Adipocyte (in vitro differentiated cells): ENCODE data around the gene TUBB.
"Not testable (repeated sequence)": the region's sequence is repeated elsewhere in the genome, so short reads cannot be mapped to it uniquely, and the experiment has no call there.

Experiments used
- DNase-seq: peaks from one replicate; pipeline ENCODE4 v3.0.0-alpha.2; 2015; ENCODE audit warnings: low read depth
- H3K27me3 ChIP-seq: replicated peaks from 2 replicates; pipeline ENCODE4 v1.7.0; 2013; ENCODE audit warnings: mild to moderate bottlenecking, low read length, moderate library complexity; ENCODE audit not compliant: control insufficient read depth, insufficient read depth
- H3K36me3 ChIP-seq: 2 replicates; pipeline ENCODE4 v1.7.0; 2013; ENCODE audit warnings: low read length, mild to moderate bottlenecking, moderate library complexity; ENCODE audit not compliant: control insufficient read depth, insufficient read depth, severe bottlenecking
- H3K4me1 ChIP-seq: 2 replicates; pipeline ENCODE4 v1.7.0; 2013; ENCODE audit warnings: mild to moderate bottlenecking, low read length, moderate library complexity; ENCODE audit not compliant: control insufficient read depth, insufficient read depth
- H3K4me3 ChIP-seq: 2 replicates; pipeline ENCODE4 v1.7.0; 2013; ENCODE audit warnings: mild to moderate bottlenecking, low read length, moderate library complexity
- H3K9ac ChIP-seq: 2 replicates; pipeline ENCODE4 v1.7.0; 2013; ENCODE audit warnings: mild to moderate bottlenecking, low read length, moderate library complexity
- H3K9me3 ChIP-seq: 2 replicates; pipeline ENCODE4 v1.7.0; 2013; ENCODE audit warnings: mild to moderate bottlenecking, low read length, moderate library complexity; ENCODE audit not compliant: control insufficient read depth

TUBB gene

GRCh38 chr6:30760549-30760948 lies 40.4 kb downstream of the TUBB start:
- Histone ChIP-seq H3K27me3 (no peaks in the 10 kb centered on the region), H3K9ac (no peak overlapping the region), H3K9me3 (no peaks in the 10 kb centered on the region), H3K4me3 (no peak overlapping the region), H3K4me1 (peaks cover 15% of the 10 kb centered on the region), H3K36me3 (no peaks in the 10 kb centered on the region)
- no peak for DNase-seq

DNA sequence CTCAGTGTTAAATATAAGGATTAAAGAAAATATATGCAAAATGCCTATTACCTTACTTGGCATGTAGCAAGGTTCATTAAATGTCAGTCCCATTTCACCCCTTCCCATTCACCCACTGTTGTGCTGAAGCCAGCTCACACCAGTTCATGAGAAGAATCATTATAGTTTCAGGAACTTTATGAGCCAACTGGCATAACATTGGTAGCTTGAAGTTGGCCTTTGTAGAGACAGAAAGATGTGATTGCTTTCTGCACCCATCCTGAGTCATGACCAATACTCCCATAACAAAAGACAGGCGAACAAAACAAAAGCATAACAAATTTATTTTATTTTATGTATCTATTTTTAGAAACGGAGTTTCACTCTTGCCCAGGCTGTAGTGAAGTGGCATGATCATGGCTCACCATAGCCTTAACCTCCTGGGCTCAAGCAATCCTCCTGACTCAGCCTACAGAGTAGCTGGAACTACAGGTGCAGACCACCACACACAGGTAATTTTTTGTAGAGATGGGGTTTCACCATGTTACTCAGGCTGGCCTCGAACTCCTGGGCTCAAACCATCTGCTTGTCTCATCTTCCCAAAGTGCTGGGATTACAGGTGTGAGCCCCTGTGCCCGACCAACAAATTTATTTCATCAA lies 41.8 kb downstream of the TUBB start:
- Histone ChIP-seq H3K36me3 (no peaks in the 10 kb centered on the region), H3K9ac (no peak overlapping the region), H3K27me3 (no peaks in the 10 kb centered on the region), H3K9me3 (no peaks in the 10 kb centered on the region), H3K4me3 (no peak overlapping the region), H3K4me1 (peaks cover 19% of the 10 kb centered on the region)
- DNase-seq, result no peak

GRCh38 chr6:30763155-30763617 lies 43.0 kb downstream of the TUBB start:
- no peaks in the 10 kb centered on the region for H3K36me3 ChIP-seq
- no peak overlapping the region for H3K9ac ChIP-seq
- no peak overlapping the region for H3K4me3 ChIP-seq
- peaks cover 19% of the 10 kb centered on the region for H3K4me1 ChIP-seq
- no peak for DNase-seq
- H3K9me3 ChIP-seq, result no peaks in the 10 kb centered on the region
- no peaks in the 10 kb centered on the region for H3K27me3 ChIP-seq

DNA sequence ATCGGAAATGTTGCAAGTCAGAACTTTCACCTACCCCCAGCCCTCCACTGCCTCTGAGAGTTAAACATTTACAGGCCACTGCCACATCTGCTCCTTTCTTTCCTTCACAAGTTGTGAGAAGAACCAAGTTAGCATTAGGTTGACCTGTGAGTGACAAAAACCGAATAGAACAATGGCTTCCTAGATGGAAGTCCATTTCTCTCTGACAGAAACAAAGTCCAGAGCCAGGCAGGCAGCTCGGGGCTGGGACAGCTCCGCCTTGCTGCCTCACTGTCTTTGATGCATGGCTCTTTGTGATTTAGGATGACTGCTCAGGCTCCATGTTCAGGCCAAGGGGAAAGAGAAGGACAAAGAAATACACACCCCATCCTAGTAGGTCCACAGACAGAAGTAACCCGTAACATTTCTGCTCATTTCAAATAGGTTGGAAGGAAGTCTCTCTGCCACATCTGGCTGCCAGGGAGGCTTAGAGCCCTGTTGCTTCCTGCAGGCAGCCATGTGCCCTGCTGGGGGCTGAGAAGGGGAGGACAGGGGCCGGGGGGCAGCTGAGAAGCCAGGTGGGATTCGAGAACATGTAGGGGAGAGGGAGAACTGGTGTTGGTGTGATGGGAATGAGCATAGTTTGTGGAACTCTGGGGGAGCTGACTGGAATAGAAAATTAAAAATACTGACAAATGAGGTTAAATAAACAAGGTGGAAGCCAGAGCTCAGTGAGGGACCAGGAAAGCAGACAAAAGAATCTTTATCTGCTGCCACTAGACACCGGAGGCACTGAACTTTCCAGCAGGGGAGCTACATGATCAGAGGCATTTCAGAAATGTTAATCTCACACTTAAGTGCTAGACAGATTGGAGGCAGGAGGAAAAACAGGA lies 43.7 kb downstream of the TUBB start:
- peaks cover 20% of the 10 kb centered on the region for H3K4me1 ChIP-seq

DNA sequence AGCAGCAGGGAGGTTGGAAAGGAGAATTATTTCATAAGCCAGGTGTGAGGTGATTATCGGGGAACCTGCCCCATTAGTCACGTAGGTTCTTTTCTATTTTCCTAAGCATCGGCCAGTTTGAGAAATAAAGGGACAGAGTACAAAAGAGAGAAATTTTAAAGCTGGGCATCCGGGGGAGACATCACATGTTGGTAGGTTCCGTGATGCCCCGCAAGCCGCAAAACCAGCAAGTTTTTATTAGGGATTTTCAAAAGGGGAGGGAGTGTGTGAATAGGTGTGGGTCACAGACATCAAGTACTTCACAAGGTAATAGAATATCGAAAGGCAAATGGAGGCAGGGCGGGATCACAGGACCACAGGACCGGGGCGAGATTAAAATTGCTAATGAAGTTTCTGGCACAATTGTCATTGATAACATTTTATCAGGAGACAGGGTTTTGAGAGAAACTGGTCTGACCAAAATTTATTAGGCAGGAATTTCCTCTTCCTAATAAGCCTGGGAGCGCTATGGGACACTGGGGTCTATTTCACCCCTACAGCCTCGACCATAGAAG lies 44.4 kb downstream of the TUBB start:
- not testable (repeated sequence) for H3K9ac ChIP-seq, DNase-seq, H3K27me3 ChIP-seq, H3K4me3 ChIP-seq, H3K36me3 ChIP-seq, H3K9me3 ChIP-seq
- H3K4me1 ChIP-seq, result peaks cover 20% of the 10 kb centered on the region

More for the DNA sequence above, 43.7 kb downstream of the TUBB start:
- Histone ChIP-seq H3K4me3 (no peak overlapping the region), H3K27me3 (no peaks in the 10 kb centered on the region), H3K9me3 (no peaks in the 10 kb centered on the region), H3K9ac (no peak overlapping the region), H3K36me3 (no peaks in the 10 kb centered on the region)
- DNase-seq, result peak; percentile 42

DNA sequence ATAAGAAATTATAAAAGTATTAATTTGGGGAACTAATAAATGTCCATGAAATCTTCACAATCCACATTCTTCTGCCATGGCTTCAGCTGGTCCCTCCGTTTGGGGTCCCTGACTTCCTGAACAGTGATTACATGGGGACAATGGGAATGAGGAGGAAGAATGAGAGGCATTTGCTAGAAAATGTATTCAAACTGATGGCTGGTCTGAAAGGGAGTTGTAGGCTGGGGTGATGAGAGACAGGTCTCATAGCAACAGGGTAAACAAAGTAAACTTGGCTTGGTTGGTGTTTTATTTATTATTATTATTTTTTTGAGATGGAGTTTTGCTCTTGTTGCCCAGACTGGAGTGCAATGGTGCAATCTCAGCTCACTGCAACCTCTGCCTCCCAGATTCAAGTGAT lies 45.3 kb downstream of the TUBB start:
- peaks cover 24% of the 10 kb centered on the region for H3K4me1 ChIP-seq
- H3K4me3 ChIP-seq, H3K9ac ChIP-seq, DNase-seq, H3K36me3 ChIP-seq, H3K9me3 ChIP-seq, H3K27me3 ChIP-seq: not testable (repeated sequence)

DNA sequence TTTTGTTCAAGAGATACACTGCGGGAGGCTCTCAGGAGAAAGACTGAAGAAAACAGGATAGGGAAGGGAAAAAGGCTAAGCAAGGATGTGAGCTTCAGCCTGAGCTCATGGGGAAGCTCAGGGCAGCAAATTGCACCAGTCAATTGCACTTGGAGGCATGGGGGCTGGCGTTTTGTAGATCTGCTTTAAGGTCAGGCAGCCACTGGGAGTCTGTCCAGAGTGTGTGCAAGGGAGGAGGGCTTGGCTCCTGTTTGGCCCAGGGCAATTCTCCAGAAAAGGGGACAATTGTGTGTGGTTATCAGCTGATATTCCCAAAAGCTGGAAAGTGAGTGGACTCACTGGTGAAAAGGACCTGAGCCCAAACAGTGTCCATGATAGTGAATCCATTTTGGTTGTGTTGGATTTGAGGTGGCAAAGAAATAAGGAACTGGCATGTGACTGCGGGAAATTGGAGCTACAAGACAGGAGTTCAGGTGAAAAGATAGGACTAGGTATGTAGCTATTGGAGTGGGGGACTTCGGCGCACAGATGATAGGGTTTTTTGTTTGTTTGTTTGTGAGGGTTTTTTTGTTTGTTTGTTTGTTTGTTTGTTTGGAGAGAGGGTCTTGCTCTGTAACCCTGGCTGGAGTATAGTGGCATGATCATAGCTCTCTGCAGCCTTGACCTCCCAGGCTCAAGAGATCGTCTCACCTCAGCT lies 46.5 kb downstream of the TUBB start:
- no peaks in the 10 kb centered on the region for H3K27me3 ChIP-seq
- H3K9me3 ChIP-seq, result no peaks in the 10 kb centered on the region
- no peak overlapping the region for H3K9ac ChIP-seq
- no peaks in the 10 kb centered on the region for H3K36me3 ChIP-seq
- no peak for DNase-seq
- H3K4me1 ChIP-seq, result peaks cover 24% of the 10 kb centered on the region
- H3K4me3 ChIP-seq, result no peak overlapping the region

GRCh38 chr6:30767158-30767943 lies 47.2 kb downstream of the TUBB start:
- no peak for DNase-seq
- Histone ChIP-seq H3K27me3 (no peaks in the 10 kb centered on the region), H3K4me3 (no peak overlapping the region), H3K9ac (no peak overlapping the region), H3K36me3 (no peaks in the 10 kb centered on the region), H3K9me3 (no peaks in the 10 kb centered on the region), H3K4me1 (peaks cover 24% of the 10 kb centered on the region)

GRCh38 chr6:30767944-30768301 lies 47.8 kb downstream of the TUBB start:
- no peak overlapping the region for H3K9ac ChIP-seq
- no peaks in the 10 kb centered on the region for H3K9me3 ChIP-seq
- H3K4me1 ChIP-seq, result peaks cover 24% of the 10 kb centered on the region
- no peaks in the 10 kb centered on the region for H3K36me3 ChIP-seq
- DNase-seq, result no peak
- H3K27me3 ChIP-seq, result no peaks in the 10 kb centered on the region
- H3K4me3 ChIP-seq, result no peak overlapping the region

DNA sequence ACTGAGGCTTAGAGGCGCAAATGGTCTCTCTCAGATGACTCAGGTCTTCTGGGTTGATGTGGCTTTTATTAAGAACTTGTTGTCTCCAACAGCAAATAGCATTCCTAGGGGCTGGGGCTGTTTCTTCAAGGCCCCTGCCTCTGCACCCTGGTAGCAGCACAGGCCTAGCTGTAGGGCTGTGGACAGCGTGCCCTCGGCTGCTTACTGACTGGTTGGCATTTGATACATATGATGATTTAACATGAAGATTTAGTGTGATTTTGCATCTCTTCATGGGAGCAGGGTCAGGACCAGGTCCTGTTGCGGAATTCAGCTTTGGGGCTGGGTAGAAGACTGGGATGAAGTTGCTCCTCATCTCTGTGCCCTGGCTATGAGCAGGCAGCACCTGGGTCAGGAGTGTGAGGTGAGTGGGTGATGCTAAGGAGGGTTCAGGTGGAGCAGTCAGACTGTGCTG lies 48.5 kb downstream of the TUBB start:
- Histone ChIP-seq H3K4me3 (no peak overlapping the region), H3K27me3 (no peaks in the 10 kb centered on the region), H3K4me1 (peaks cover 24% of the 10 kb centered on the region), H3K9me3 (no peaks in the 10 kb centered on the region), H3K9ac (no peak overlapping the region), H3K36me3 (no peaks in the 10 kb centered on the region)
- no peak for DNase-seq
